ENCODE measurements around the gene SKA1.

Gene SKA1

DNA sequence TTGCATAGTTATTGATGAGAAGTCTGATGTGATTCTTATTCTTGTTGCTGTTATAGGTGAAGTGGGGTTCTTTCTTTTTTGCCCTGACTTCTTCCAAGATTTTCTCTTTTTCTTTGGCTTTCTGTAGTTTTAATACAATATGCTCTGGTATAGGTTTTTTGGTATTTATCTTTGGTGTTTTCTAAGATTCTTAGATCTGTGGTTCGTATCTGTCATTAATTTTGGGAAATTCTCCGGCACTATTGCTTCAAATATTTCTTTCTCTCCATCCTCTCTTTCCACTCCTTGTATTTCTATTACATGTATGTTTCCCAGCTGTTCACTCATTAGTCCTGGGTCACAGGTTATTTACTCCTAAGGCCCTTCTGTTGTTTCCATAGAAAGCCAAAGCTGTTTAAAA lies 43.8 kb downstream of the SKA1 start:
- DNase-seq (ENCODE audit: low spot score), result no peak
- TF ChIP-seq, protein P1, sequence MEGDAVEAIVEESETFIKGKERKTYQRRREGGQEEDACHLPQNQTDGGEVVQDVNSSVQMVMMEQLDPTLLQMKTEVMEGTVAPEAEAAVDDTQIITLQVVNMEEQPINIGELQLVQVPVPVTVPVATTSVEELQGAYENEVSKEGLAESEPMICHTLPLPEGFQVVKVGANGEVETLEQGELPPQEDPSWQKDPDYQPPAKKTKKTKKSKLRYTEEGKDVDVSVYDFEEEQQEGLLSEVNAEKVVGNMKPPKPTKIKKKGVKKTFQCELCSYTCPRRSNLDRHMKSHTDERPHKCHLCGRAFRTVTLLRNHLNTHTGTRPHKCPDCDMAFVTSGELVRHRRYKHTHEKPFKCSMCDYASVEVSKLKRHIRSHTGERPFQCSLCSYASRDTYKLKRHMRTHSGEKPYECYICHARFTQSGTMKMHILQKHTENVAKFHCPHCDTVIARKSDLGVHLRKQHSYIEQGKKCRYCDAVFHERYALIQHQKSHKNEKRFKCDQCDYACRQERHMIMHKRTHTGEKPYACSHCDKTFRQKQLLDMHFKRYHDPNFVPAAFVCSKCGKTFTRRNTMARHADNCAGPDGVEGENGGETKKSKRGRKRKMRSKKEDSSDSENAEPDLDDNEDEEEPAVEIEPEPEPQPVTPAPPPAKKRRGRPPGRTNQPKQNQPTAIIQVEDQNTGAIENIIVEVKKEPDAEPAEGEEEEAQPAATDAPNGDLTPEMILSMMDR (IDR thresholded peaks at IDR 0.05), result no peak
- H3K27ac ChIP-seq, result no peak overlapping the region
- H3K4me3 ChIP-seq, result no peak overlapping the region

DNA sequence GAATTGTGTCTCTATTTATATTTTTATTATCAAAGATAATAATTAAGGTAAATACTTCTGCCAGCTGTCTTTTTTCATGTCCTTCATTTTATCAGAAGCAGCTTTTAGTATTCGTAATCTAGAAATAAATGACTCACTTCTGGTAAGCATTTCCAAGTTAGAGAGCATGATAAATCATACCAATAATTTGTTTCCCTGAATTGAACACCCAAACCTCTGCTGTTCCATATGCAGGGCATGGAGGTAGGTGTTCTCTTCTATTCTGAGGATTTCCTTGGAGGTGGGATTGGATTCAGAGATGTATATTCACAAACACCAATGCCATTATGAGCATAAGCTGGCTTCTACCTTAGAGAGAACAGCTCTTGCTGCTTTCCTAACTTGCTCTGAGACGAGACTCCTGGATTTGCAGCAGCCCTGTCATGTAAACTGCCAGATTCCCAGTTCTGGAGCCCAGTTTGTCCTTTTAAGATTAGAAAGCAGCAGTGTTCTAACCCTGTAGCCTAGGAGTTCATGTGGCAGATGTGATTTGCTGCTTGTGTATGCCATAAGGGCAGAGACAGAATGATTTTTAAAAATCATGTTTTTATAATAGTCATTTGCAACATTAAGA lies 47.5 kb downstream of the SKA1 start:
- H3K27ac ChIP-seq, result no peak overlapping the region
- no peak overlapping the region for H3K4me3 ChIP-seq
- DNase-seq (ENCODE audit: low spot score), result no peak
- TF ChIP-seq, protein P1 (IDR thresholded peaks at IDR 0.05), result no peak

DNA sequence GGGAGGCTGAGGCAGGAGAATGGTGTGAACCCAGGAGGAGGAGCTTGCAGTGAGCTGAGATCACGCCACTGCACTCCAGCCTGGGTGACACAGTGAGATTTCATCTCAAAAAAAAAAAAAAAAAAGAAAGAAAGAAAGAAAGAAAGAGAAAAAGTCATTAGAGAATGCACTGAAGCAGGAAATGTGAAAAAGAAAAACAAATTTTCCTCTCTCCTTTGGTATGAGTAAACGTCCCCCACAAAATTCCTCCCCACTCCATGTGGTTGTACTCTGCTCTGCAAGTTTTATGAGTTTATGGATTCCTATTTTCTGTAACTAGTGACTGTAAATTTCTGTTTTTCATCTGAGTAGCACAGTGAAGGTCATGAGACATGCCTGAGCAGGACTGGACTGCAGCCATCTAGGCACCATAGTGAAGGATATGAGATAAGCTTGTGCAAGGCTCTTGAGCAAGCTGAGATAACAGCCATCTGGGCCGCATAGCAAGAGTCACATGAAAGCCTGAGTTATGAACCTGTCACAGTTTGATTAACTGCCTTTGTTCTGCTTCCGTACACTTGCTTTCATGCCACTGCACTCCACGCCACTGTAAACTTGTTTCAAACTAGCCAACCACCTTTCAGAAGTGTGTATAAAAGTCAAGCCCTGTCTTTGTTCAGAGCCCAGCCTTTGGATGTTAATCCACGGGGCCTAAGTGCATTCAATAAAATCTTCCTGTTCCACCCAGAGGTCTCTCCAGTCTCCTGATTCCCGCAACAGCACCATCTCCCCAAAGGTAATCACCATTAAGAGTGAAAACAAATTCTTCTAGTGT lies 50.2 kb downstream of the SKA1 start:
- DNase-seq (ENCODE audit: low spot score), result no peak
- H3K27ac ChIP-seq, result no peak overlapping the region
- TF ChIP-seq, protein P1 (IDR thresholded peaks at IDR 0.05), result no peak
- H3K4me3 ChIP-seq, result no peak overlapping the region

DNA sequence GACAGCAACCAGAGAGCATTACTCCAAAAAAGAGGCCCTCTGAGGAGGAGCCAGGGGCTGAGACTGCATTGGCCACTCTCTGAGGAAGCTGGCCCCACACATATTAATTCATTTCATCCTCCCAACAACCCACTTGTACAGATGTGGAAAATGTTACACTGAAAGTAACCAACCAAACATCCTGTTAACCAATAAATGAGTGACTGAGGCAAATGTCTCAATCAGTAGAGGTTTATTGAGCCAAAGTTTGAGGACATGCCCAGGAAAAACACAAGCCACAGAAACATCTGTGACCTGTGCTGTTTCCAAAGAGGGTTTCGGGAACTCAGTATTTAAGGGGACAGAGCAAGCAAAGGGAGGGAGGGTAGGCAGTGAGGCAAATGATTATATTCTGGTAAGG lies 53.0 kb downstream of the SKA1 start:
- Histone ChIP-seq H3K4me3 (no peak overlapping the region), H3K27ac (no peak overlapping the region)
- no peak for DNase-seq (ENCODE audit: low spot score)
- TF ChIP-seq, protein P1 (IDR thresholded peaks at IDR 0.05), result no peak

DNA sequence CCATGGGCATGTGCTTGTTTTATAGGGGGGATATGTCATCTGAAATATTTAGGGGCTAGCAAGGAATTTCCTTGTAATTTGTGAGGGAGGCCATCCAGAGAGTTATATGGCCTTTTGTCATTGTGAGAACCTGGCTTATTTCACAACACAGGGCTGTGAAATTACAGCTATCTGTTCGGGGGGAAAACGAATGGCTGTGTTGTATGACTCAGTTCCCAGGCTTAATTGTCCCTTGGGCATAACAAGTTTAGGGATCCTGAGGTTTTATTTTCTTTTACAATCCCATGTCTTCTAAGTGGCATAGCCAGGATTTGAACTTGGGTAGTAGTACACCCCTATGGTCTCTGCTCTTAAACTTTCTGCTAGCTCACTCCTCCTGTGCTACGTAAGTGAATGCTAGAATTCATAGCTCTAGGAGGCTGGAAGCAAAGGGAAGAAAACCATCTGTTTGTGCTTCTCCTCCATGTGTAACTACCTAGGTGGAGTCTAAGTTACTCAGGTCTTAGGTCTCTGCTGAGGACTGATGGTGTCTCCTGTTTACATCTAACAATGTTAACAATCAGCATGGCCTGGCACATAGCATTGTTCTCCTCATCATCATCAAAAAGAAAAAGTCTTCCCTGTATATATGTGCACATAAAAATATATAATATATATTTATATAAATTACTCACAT lies 53.8 kb downstream of the SKA1 start:
- Histone ChIP-seq H3K27ac (no peak overlapping the region), H3K4me3 (no peak overlapping the region)
- TF ChIP-seq, protein P1 (IDR thresholded peaks at IDR 0.05), result no peak
- DNase-seq (ENCODE audit: low spot score), result no peak

DNA sequence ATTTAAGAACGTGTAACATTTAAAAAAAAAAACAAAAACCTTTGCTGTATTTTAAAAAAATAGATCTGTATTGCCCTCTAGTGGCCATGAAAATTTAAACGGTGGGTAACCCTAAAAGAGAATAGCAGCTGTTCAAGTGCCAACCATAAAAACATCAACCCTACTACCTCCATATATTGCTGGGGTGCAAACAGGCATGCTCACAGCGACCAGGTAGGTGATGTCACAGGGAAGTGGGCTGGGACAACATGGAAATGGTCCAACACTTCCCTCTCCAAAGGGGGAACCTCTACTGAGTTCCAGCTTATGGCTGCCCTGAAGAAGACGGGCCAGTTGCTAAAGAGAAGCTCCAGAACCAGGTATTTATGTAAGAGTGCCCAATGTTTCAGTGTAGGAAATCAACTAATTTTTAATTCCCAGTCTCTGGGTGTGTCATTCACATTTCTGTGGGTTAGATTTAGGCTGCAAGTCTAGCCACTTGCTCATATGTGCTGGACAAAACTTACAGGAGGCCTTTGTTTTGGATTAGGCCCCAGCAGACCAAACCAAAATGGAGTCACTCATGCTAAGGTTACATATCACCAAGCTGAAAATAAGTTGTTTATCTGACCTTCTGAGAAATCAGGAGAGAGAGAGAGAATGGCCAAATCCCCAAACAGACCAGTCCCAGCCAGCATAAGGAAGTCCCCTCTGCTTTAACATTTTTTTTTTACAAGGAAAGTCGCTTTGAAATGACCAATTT lies 54.5 kb downstream of the SKA1 start:
- no peak for DNase-seq (ENCODE audit: low spot score)
- TF ChIP-seq, protein P1 (IDR thresholded peaks at IDR 0.05), result peak; percentile 28
- Histone ChIP-seq H3K27ac (no peak overlapping the region), H3K4me3 (no peak overlapping the region)

Measured in coronary artery (tissue), 2 donors.